ENCODE measurements around the gene SEMA3E. TPM values are rescaled to one million over a fixed set of nuclear protein-coding genes. Genes with fewer than 3 reads are reported as not detected.

SEMA3E gene
- total RNA-seq, 2 donors from 2014 or later, result 339 to 438 TPM

- peaks cover 5% of the 10 kb centered on the region for H3K4me1 Mint-ChIP-seq
- Histone ChIP-seq H3K4me3 (ENCODE audit: low read length) (no peak overlapping the region), H3K9me3 (ENCODE audit: control insufficient read depth, low read length) (no peaks in the 10 kb centered on the region), H3K36me3 (ENCODE audit: control insufficient read depth, insufficient read depth, low read length) (peaks cover 10% of the 10 kb centered on the region), H3K27me3 (ENCODE audit: control insufficient read depth, insufficient read depth, low read length, poor library complexity, severe bottlenecking) (no peaks in the 10 kb centered on the region), H3K9ac (ENCODE audit: extremely low read depth, low read length, poor library complexity, severe bottlenecking) (no peak overlapping the region), H3K4me1 (ENCODE audit: control insufficient read depth, insufficient read depth, low read length) (peaks cover 3% of the 10 kb centered on the region), H3K27ac (ENCODE audit: low read depth, low read length) (no peak overlapping the region)
- no peaks in the 10 kb centered on the region for H3K9me3 Mint-ChIP-seq
- H3K27ac Mint-ChIP-seq, result no peak overlapping the region
- WGBS, 2 experiments (ENCODE audit: insufficient coverage in 1 of 2, insufficient read length in 1 of 2), result 83 to 96% methylated on average over 5 to 8 of the region's 8 CpGs
- DNase-seq, result no peak
- H3K36me3 Mint-ChIP-seq (ENCODE audit: low read depth), result peaks cover 8% of the 10 kb centered on the region
- no peaks in the 10 kb centered on the region for H3K27me3 Mint-ChIP-seq (ENCODE audit: insufficient read depth)
- TF ChIP-seq, protein P1, sequence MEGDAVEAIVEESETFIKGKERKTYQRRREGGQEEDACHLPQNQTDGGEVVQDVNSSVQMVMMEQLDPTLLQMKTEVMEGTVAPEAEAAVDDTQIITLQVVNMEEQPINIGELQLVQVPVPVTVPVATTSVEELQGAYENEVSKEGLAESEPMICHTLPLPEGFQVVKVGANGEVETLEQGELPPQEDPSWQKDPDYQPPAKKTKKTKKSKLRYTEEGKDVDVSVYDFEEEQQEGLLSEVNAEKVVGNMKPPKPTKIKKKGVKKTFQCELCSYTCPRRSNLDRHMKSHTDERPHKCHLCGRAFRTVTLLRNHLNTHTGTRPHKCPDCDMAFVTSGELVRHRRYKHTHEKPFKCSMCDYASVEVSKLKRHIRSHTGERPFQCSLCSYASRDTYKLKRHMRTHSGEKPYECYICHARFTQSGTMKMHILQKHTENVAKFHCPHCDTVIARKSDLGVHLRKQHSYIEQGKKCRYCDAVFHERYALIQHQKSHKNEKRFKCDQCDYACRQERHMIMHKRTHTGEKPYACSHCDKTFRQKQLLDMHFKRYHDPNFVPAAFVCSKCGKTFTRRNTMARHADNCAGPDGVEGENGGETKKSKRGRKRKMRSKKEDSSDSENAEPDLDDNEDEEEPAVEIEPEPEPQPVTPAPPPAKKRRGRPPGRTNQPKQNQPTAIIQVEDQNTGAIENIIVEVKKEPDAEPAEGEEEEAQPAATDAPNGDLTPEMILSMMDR (conservative IDR thresholded peaks at IDR 0.05), result no peak
- no peak overlapping the region for H3K4me3 Mint-ChIP-seq
Measured at GRCh38 chr7:83362871-83363550, 285.9 kb downstream of the SEMA3E start.

DNA sequence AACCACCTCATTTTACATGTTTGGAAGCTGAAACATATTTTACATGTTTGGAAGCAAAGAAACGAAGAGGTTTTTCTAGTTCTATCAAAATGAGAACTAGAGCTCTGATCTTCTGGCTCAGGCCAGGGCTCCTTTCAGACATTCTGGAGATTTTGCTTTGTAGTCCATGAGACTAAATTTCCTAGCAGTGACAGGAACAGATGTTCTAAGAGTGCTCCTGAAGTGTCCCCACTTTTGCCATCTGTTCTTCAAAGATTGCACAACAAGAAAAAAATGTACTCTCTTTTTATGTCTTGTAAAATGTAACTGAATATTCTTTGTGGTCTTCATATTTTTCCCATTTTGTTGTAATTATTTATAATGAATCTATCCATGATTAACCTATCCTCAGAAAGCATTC lies 289.8 kb downstream of the SEMA3E start:
- Mint-ChIP-seq H3K27ac (no peak overlapping the region), H3K4me1 (peaks cover 5% of the 10 kb centered on the region), H3K4me3 (no peak overlapping the region), H3K9me3 (no peaks in the 10 kb centered on the region), H3K27me3 (ENCODE audit: insufficient read depth) (no peaks in the 10 kb centered on the region), H3K36me3 (ENCODE audit: low read depth) (no peaks in the 10 kb centered on the region)
- H3K4me1 ChIP-seq (ENCODE audit: control insufficient read depth, insufficient read depth, low read length), result peaks cover 3% of the 10 kb centered on the region
- 90 to 92% methylated on average over 1 of the region's 1 CpG for WGBS, 2 experiments (ENCODE audit: insufficient coverage in 1 of 2, insufficient read length in 1 of 2)
- no peak overlapping the region for H3K4me3 ChIP-seq (ENCODE audit: low read length)
- DNase-seq, result no peak
- H3K9me3 ChIP-seq (ENCODE audit: control insufficient read depth, low read length), result no peaks in the 10 kb centered on the region
- H3K9ac ChIP-seq (ENCODE audit: extremely low read depth, low read length, poor library complexity, severe bottlenecking), result no peak overlapping the region
- TF ChIP-seq, protein P1 (conservative IDR thresholded peaks at IDR 0.05), result no peak
- no peaks in the 10 kb centered on the region for H3K36me3 ChIP-seq (ENCODE audit: control insufficient read depth, insufficient read depth, low read length)
- H3K27ac ChIP-seq (ENCODE audit: low read depth, low read length), result no peak overlapping the region
- H3K27me3 ChIP-seq (ENCODE audit: control insufficient read depth, insufficient read depth, low read length, poor library complexity, severe bottlenecking), result no peaks in the 10 kb centered on the region

GRCh38 chr7:83355143-83355542 lies 293.8 kb downstream of the SEMA3E start:
- TF ChIP-seq, protein P1 (conservative IDR thresholded peaks at IDR 0.05), result no peak

More at GRCh38 chr7:83355143-83355542, 293.8 kb downstream of the SEMA3E start:
- H3K4me1 Mint-ChIP-seq, result peaks cover 5% of the 10 kb centered on the region
- Histone ChIP-seq H3K9ac (ENCODE audit: extremely low read depth, low read length, poor library complexity, severe bottlenecking) (no peak overlapping the region), H3K36me3 (ENCODE audit: control insufficient read depth, insufficient read depth, low read length) (no peaks in the 10 kb centered on the region), H3K27ac (ENCODE audit: low read depth, low read length) (no peak overlapping the region), H3K9me3 (ENCODE audit: control insufficient read depth, low read length) (no peaks in the 10 kb centered on the region), H3K4me3 (ENCODE audit: low read length) (no peak overlapping the region), H3K27me3 (ENCODE audit: control insufficient read depth, insufficient read depth, low read length, poor library complexity, severe bottlenecking) (no peaks in the 10 kb centered on the region), H3K4me1 (ENCODE audit: control insufficient read depth, insufficient read depth, low read length) (peaks cover under 1% of the 10 kb centered on the region)
- H3K36me3 Mint-ChIP-seq (ENCODE audit: low read depth), result no peaks in the 10 kb centered on the region
- H3K4me3 Mint-ChIP-seq, result no peak overlapping the region
- no peak overlapping the region for H3K27ac Mint-ChIP-seq
- 80 to 87% methylated on average over 1 to 3 of the region's 3 CpGs for WGBS, 2 experiments (ENCODE audit: insufficient coverage in 1 of 2, insufficient read length in 1 of 2)
- H3K27me3 Mint-ChIP-seq (ENCODE audit: insufficient read depth), result no peaks in the 10 kb centered on the region
- no peaks in the 10 kb centered on the region for H3K9me3 Mint-ChIP-seq
- DNase-seq, result no peak
